Eye (tissue), 1 donor: Measurements from ENCODE around the gene TOX2.

Experiments used
- DNase-seq: peaks from one replicate; pipeline ENCODE4 v3.0.0-alpha.2; 2015

Gene TOX2

GRCh38 chr20:43981540-43981939, 66.9 kb downstream of the TOX2 start:
- no peak for DNase-seq

- no peak for DNase-seq
Measured at GRCh38 chr20:43982016-43982415, 67.4 kb downstream of the TOX2 start.

- no peak for DNase-seq
Measured at GRCh38 chr20:43982886-43983285, 68.2 kb downstream of the TOX2 start.

DNA sequence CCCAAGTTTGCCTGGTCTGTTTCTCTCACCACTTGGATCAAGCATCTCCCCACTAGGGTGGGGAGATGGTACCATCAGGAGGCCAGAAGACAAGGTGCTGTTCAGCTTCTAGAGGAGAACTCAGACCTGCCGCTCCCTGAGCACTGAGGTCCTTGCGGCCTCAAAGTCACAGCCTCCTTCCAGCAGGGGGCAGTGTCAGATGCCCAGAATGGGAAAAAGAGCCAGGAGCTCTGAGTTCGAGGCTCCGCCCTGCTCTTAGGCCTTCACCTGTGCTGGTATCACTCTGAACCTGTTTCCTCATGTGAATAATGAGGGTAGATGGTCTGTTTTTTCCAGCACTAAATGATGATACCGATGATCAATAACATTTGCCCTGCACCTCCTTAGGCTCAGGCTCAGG, 68.7 kb downstream of the TOX2 start:
- DNase-seq, result no peak

DNA sequence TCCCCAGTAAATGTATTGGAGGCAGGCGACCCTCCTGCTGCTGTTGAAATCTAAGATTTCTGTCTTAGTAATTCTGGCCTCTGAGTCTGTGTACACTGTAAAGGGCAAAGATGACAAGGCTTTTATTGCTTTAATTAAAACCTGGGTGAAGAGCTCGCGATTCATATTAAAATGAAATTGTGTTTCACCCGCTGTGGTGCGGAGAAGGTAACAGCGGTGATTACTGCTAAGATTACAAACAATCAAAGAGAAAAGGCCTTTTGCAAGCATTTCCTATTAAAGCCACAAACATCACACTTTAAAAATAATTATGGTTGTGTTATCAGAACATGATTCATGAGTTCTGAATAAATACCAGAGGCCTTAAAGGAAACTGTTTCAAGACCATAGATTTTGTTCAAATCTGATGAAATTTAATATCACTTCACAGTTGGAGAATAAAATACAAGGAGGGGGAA, 69.3 kb downstream of the TOX2 start:
- DNase-seq, result no peak

DNA sequence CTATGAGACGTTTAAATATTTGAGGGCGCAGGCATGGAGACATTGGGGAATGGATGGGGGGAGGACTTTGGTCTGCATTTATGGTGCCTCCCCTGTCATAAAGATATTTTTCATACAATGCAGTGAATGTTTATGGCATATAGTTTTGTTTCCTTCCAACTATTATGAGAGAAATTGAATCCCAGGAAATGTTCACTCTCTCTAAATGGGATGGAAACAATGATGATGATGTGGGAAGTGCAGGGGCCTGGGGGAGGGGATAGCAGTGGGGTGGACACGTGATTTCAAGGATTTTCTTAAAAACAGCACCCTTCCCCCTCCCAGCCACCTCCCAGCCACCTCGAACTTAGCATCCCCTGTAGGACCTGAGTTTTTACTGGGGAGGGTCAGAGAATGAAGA, 69.9 kb downstream of the TOX2 start:
- no peak for DNase-seq

- no peak for DNase-seq
Measured at GRCh38 chr20:43985121-43985520, 70.5 kb downstream of the TOX2 start.

GRCh38 chr20:43985608-43986316, 71.1 kb downstream of the TOX2 start:
- DNase-seq, result no peak

GRCh38 chr20:43987018-43987417, 72.4 kb downstream of the TOX2 start:
- no peak for DNase-seq

DNA sequence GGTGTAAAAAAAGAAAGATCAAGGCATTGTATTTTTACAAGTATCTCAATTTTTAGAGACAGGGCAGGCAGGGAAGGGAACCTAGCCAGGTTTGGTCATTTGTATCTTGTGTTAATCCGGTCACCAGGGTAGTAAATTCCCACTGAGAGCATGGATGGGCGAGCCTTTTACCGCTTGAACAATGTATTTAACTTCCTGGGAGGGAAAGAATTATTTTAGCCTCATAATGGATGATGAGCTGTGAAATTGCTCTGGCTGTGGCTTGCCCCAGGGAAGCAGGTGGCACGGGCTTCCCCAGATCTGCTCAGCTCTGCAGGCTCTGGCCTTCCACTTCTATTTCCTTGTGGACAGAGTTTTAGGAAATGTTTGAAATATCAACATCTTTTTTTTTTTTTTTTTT, 72.9 kb downstream of the TOX2 start:
- no peak for DNase-seq

- DNase-seq, result no peak
Measured at GRCh38 chr20:43988451-43988850, 73.8 kb downstream of the TOX2 start.

DNA sequence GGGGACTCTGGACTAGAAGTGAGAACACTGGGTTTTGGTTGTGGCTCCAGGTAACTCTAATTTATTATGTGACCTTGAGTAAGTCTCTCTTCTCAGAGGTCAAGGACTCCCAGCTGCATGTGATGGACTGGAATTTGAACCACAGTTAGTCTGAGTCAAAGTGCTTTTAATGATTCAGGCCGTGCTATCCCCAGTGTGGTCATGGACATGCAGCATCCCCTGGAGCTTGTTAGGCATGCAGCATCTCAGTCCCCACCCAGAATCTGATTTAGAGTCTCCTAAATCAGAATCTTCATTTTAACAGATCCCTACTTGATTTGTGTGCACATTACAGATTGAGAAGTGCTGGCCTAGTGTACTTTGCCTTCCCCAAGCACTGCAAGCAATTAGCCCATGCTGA, 74.2 kb downstream of the TOX2 start:
- DNase-seq, result no peak

- no peak for DNase-seq
Measured at GRCh38 chr20:43991261-43991660, 76.6 kb downstream of the TOX2 start.

DNA sequence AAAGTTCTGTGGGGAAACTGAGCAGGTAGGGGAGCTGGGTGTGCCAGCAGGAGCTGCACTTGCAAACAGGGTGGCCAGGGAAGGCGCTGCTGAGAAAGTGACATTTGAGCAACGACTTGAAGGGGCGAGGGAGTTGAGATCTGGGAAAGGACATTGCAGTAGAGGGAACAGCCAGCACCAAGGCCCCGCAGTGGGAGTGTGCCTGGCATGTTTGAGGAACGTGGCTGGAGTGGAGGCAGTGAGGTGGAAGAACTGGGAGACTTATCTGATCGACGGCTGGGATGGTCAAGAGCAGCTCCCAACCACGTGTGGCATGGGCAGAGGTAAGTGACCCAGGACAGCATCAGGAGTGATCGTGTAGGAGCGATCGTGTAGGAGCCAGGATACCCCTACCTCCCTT, 77.3 kb downstream of the TOX2 start:
- no peak for DNase-seq

DNA sequence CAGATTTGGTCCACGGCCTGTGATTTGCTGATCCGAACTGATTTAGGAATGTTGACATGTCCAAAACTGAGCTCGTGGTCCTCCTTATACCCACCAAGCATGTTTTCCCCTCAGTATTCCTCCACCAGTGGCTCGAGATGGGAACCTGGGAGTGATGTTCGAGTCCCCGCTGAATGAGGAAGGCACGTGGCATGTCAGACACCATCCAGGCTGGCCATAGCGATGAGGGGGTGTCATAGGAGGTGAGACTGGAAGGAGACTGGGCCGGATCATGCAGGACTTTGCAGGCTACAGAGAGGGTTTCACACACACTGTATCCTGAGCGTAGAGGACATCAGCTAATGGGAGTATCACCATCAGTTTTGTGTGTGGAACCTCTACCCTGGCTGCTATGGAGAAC, 78.2 kb downstream of the TOX2 start:
- no peak for DNase-seq

DNA sequence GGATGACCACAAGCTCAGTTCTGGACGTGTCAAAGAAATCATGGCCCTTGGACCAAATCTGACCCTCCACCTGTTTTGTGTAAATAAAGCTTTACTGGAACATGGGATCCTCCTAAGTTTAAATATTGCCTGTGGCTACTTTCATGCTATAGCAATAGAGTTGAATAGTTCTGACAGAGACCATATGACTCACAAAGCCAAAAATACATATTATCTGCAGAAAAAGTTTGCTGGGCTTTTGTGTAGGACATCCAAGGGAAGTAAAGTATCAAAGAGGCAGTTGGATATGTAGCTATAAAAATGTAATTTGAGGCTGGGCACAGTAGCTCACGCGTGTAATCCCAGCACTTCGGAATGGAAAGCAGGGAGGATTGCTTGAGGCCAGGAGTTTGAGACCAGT, 78.9 kb downstream of the TOX2 start:
- DNase-seq, result no peak

- no peak for DNase-seq
Measured at GRCh38 chr20:43994486-43995100, 79.9 kb downstream of the TOX2 start.

GRCh38 chr20:43995645-43996044, 81.0 kb downstream of the TOX2 start:
- DNase-seq, result no peak

DNA sequence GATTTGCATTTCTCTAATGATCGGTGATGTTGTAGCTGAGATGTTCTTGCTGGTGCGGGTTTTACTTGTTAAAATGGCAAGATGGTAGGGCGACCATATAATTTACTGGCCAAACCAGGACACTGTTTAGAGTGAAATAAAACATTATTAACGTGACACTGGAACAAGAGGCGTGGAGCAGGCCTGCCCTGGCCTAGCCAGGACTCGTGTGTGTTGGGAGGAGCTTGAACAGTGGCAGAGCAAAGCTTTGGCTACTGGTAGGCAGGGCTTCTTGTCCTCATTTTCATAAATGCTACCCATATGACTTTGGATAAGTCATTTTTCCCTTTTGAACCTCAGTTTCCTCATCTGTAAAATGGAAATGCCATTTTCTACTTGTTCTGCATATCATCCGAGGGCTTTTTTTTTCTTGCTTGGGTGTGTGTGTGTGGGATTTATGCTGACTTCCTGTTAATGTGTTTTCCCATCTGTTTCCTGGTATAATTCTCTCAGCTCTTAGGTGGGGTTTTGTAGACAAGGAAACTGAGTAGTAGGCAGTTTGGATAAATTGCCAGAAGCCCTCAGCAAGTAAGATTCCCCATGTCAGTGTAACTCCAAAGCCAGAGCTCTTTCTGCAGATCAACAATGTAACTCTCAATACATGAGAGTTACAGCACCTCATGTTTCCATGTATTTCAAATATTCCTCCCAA, 81.7 kb downstream of the TOX2 start:
- no peak for DNase-seq

DNA sequence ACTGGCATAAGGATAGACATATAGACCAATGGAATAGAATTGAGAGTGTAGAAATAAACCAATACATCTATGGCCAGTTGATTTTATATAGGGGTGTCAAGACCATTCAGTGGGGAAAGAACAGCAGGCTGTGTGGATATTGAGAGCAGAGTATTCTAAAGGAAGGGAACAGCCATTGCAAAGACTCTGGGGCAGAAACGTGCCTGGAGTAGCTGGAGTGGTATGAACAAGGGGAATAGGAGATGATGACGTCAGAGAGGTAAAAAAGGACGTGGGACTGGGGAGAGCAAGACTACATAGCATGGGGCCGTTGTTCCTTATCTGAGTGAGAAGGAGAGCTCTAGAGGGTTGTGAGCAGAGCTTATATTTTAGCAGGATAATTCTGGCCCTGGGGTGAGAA, 85.2 kb downstream of the TOX2 start:
- no peak for DNase-seq

DNA sequence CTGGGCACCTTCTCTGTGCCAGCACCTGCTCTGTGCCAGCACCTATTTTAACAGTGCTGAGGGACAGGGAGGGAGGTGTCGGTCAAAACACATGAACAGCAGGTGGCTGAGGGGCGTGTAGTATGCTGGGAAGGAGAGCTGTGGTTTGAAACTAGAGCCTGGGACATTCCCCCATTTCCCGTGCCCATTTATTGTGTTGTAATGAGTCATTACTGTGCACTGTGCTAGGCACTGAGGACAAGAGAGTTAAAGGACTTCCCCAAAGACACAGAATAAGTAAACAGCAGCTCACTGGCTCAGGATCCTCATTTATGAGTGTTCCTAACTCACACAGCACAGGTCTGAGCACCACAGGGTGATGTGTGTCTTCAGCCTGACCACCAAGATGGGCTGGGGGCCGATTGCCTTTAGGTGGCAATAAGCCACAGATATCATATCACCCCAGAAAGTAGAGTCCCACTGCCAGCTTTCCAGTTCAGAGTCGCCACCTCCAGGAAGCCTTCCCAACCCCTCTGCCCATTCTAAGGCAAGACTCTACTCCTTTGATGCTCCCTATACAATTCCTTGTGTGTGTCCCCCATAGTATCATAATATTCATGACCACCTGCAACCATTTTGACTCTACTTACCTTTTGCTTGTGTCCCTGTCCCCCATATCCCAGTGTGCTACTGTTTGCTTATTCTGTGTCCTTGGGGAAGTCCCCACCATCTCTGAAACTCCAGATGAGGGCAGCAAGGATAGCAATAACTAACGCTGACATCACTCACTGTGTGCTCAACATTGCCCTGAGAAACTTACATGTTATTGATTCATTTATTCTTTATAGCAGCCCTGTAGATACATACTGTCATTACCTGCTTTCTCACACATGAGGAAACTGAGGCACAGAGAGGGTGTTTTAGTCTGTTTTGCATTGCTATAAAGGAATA, 87.3 kb downstream of the TOX2 start:
- no peak for DNase-seq

GRCh38 chr20:44002861-44003260, 88.2 kb downstream of the TOX2 start:
- DNase-seq, result no peak

GRCh38 chr20:44003609-44004008, 89.0 kb downstream of the TOX2 start:
- no peak for DNase-seq
